GM18517 (cell line): ENCODE results near the gene ERBB3.

ENCODE experiments used
- ATAC-seq: cut with Tn5 transposase; IDR thresholded peaks from one replicate; pipeline ENCODE4 v1.9.1; 2021; ENCODE audit warnings: mild to moderate bottlenecking, moderate library complexity; ENCODE audit not compliant: unreplicated experiment

ERBB3 gene

DNA sequence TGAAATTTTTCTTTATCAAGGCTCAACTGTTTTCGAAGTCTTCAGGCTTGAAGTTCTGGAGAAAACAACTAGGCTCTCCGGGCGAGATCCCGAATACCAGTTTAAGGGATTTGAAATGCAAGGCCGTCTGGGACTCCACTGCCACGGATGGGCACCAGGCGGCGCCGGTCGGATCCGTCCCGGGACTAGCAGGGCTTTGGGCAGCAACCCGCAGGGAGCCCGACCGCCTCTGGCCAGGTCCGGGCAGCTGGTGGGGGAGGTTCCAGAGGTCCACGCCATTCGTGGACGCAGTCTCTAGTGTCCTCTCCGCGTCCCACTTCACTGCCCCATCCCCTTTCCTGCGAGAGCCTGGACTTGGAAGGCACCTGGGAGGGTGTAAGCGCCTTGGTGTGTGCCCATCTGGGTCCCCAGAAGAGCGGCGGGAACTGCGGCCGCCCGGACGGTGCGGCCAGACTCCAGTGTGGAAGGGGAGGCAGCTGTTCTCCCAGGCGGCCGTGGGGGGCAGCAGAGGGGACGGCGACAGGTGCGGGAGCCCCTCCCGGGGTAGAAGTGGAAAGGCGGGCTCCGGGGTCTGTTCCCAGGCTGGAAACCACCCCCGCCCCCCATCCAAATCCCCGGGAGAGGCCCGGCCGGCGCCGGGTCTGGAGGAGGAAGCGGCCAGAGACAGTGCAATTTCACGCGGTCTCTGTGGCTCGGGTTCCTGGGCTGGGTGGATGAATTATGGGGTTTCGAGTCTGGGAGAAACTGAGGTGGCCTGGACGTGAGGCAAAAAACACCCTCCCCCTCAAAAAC is 838 bp upstream of the ERBB3 start:
- no peak for ATAC-seq

DNA sequence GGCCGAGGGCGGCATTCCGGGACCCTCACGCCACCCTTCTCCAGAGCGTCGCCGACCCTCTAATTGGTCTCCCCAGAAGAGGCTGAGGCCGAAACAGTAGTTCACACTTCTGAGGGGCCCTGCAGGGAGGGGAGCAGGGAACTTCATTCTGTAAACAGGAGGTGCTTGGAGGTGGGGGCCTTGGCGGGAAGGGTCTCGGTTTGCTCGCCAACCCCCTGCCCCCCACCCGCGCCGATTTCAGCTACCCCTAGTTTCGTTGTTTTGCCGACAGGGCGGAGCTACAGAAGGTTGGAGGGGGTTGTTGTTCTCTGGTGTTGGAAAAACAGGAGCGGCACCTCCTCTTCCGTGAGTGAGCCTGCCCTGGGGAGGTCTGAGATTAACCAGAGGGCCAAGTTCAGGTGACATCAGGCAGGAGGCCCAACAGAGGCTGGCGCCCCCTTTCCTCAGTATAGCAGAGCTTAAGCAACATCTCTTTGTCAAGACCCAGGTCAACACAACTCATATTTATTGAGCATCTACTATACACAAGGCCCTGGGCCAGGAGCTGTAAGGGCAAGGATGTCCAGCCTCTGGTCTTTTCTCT is 682 bp downstream of the ERBB3 start:
- ATAC-seq = no peak

GRCh38 chr12:56081393-56082347 is 1.7 kb downstream of the ERBB3 start:
- no peak for ATAC-seq

DNA sequence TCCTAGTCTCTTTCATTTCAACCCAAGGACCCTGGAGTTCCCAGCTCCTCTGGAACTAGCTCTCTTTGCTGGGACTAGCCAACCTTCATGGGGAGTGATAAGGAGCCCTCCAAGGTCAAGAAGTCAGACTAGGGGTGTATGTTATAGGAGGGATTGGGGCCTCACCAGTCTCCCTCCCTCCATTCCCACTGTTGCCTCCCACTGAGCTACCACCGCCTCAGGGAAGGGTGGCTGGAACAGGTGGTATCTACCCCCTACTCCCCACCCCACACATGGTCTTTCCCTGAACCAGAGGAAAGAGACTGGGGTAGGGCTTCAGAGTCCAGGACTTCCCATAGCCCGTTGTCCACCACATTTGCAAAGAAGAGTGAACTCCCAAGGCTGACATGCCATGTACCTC is 2.4 kb downstream of the ERBB3 start:
- ATAC-seq = no peak

DNA sequence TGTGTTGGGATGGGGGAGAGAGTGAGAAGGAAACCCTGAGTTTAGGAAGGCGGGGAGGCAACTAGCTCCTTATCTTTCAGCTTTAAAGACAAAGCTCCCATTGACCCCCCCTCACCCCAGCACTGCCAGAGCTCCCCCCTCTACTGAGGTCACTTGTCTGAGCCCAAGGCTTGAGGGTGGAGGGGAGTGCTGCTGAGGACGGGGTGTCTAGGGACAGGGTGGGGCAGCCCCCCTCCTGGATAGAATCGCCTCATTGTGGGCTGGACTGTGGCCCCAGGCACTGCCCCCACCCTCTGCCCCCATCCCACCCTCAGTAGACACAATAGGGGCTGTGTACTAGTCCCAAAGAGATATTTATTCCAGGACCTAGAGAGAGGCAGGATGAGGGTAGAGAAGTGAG is 3.0 kb downstream of the ERBB3 start:
- no peak for ATAC-seq

DNA sequence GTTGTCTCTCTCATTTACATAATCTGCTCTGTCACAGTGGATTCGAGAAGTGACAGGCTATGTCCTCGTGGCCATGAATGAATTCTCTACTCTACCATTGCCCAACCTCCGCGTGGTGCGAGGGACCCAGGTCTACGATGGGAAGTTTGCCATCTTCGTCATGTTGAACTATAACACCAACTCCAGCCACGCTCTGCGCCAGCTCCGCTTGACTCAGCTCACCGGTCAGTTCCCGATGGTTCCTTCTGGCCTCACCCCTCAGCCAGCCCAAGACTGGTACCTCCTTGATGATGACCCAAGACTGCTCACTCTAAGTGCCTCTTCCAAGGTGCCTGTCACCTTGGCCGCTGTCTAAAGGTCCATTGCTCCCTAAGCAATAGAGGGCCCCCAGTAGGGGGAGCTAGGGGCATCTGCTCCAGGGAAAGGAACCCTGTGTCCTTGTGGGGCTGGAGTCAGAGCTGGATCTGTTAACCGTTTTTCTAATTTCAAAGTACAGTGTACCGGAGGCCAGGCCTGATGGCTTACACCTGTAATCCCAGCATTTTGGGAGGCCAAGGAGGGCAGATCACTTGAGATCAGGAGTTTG is 5.1 kb downstream of the ERBB3 start:
- no peak for ATAC-seq

- ATAC-seq = no peak
Measured at GRCh38 chr12:56086096-56086495, 6.1 kb downstream of the ERBB3 start.

- ATAC-seq = no peak
Measured at GRCh38 chr12:56086608-56087007, 6.6 kb downstream of the ERBB3 start.

GRCh38 chr12:56087220-56087619 is 7.3 kb downstream of the ERBB3 start:
- ATAC-seq = no peak

GRCh38 chr12:56097738-56098137 is 17.8 kb downstream of the ERBB3 start:
- ATAC-seq = no peak

- no peak for ATAC-seq
Measured at GRCh38 chr12:56098592-56098991, 18.6 kb downstream of the ERBB3 start.

DNA sequence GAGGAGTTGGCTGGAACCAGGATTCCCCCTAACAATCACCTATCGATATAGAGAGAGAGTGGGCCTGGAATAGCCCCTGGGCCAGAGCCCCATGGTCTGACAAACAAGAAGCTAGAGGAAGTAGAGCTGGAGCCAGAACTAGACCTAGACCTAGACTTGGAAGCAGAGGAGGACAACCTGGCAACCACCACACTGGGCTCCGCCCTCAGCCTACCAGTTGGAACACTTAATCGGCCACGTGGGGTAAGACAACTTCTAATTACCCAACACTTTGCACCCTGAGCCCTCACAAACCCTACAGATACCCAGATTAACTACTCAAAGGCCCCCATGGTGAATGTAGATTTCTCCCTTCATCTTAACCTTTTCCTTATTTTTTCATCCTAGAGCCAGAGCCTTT is 19.8 kb downstream of the ERBB3 start:
- no peak for ATAC-seq

- ATAC-seq = no peak
Measured at GRCh38 chr12:56101045-56101444, 21.1 kb downstream of the ERBB3 start.

GRCh38 chr12:56102683-56103065 is 22.7 kb downstream of the ERBB3 start:
- no peak for ATAC-seq

- no peak for ATAC-seq
Measured at GRCh38 chr12:56103066-56103711, 23.2 kb downstream of the ERBB3 start.

DNA sequence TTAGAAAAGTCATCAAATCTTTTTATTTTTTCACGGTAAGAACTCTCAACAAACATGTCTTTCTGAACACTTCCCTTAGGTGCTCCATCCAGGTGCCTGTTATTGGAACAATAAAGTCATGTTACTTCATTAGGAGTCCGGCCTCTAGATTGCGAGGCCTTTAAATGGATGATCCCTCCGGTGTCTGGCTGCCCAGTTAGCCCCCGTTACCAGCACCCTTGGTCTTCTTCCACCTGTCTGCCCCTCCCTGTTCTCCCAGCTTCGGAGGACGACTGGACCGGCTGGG is 23.8 kb downstream of the ERBB3 start:
- ATAC-seq = no peak

DNA sequence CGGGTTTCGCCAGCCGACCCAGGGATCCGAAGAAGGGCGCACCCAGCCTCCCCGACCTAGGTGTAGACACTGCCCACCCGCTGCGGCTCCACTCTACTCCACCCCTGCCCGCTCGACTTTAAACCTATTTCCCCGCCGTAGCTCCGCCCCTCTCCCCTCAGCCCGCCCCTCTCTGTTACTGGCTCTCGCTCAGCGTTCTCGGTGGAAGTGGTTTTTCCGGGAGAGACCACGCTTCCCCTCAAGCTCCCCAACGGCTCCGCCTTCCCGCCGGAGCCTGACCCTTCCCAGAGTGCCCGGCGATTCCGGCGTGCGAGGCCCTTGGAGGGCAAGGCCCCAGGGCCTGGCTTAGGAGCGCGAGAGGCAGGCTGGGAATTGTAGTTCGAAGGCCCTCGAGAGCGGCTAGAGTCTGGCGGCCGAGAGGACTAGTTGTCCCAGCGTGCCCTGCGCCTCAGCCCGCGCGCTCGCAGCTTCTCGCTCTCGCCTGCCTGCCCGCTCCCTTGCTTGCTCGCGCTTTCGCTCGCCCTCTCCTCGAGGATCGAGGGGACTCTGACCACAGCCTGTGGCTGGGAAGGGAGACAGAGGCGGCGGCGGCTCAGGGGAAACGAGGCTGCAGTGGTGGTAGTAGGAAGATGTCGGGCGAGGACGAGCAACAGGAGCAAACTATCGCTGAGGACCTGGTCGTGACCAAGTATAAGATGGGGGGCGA is 24.3 kb downstream of the ERBB3 start, which contains the start of gene PA2G4:
PA2G4 (plus strand) TSS at position 451 of the 706 bp plus-strand sequence; CDS start at position 630, 179 bp downstream.
- ATAC-seq = peak; percentile 90

- no peak for ATAC-seq
Measured at GRCh38 chr12:56104815-56105608, 25.0 kb downstream of the ERBB3 start.

- ATAC-seq = no peak
Measured at GRCh38 chr12:56105609-56105902, 25.6 kb downstream of the ERBB3 start.

- ATAC-seq = no peak
Measured at GRCh38 chr12:56107242-56107641, 27.3 kb downstream of the ERBB3 start.
